Liver (tissue), 9 donors: ENCODE results near the gene CXXC5. TPM values are rescaled to one million over a fixed set of nuclear protein-coding genes. Genes with fewer than 3 reads are reported as not detected.
A peak's percentile ranks its signal among the peaks of the same experiment; 100 is the strongest.

Experiments
- DNase-seq: peaks from one replicate; pipeline ENCODE4 v3.0.0-alpha.2; 2017; ENCODE audit warnings: low spot score
- H3K27ac ChIP-seq, 2 donors: one replicate each; pipeline ENCODE4 v1.7.0; 2013; ENCODE audit warnings: inconsistent platforms in 2 of 2, low read length in 2 of 2, control low read depth in 1 of 2, low read depth in 1 of 2, mild to moderate bottlenecking in 1 of 2
- H3K27me3 ChIP-seq, 4 donors: one replicate each; pipeline versions ENCODE4 v1.6.1 to v1.7.0; 2013; ENCODE audit warnings: low read length in 3 of 4, inconsistent platforms in 1 of 4, mild to moderate bottlenecking in 1 of 4, moderate library complexity in 1 of 4; ENCODE audit not compliant: control insufficient read depth in 4 of 4, insufficient read depth in 4 of 4
- H3K36me3 ChIP-seq, 4 donors: one replicate each; pipeline versions ENCODE4 v1.6.1 to v1.7.0; 2013; ENCODE audit warnings: low read length in 3 of 4, mild to moderate bottlenecking in 3 of 4, low read depth in 1 of 4, moderate library complexity in 1 of 4; ENCODE audit not compliant: control insufficient read depth in 4 of 4, insufficient read depth in 3 of 4
- H3K4me1 ChIP-seq, 4 donors: one replicate each; pipeline versions ENCODE4 v1.6.1 to v1.7.0; 2013; ENCODE audit warnings: low read length in 3 of 4, mild to moderate bottlenecking in 3 of 4, moderate library complexity in 1 of 4; ENCODE audit not compliant: control insufficient read depth in 4 of 4, insufficient read depth in 4 of 4
- H3K4me3 ChIP-seq, 3 donors: one replicate each; pipeline versions ENCODE4 v1.6.1 to v1.7.0; 2013; ENCODE audit warnings: low read length in 3 of 3, control low read depth in 1 of 3, low read depth in 1 of 3, mild to moderate bottlenecking in 1 of 3
- H3K9ac ChIP-seq, 2 donors: one replicate each; pipeline ENCODE4 v1.7.0; 2013; ENCODE audit warnings: low read length in 2 of 2, mild to moderate bottlenecking in 2 of 2, moderate library complexity in 2 of 2, control low read depth in 1 of 2, low read depth in 1 of 2
- H3K9me3 ChIP-seq, 4 donors: one replicate each; pipeline versions ENCODE4 v1.6.1 to v1.7.0; 2013; ENCODE audit warnings: low read length in 3 of 4; ENCODE audit not compliant: control insufficient read depth in 4 of 4
- CTCF ChIP-seq: fragments of 150-350 bp; IDR thresholded peaks from 2 replicates; pipeline ENCODE4 v1.5.1; 2017; ENCODE audit warnings: improper control_type of control experiment, low read depth, low read length; ENCODE audit not compliant: missing input control
- EGR1 ChIP-seq, 2 donors: IDR thresholded peaks; 2 replicates each; pipeline ENCODE4 v1.6.1; 2016 to 2018; ENCODE audit warnings: antibody characterized with exemption in 2 of 2, low read depth in 2 of 2
- FOXA1 ChIP-seq: IDR thresholded peaks from 2 replicates; pipeline ENCODE4 v1.6.1; 2016; ENCODE audit warnings: antibody characterized with exemption
- GABPA ChIP-seq, 2 donors: IDR thresholded peaks in 1 of 2; conservative IDR thresholded peaks in 1 of 2; 2 replicates each; pipeline ENCODE4 v1.6.1; 2016; ENCODE audit warnings: antibody characterized with exemption in 2 of 2, mild to moderate bottlenecking in 1 of 2, moderate library complexity in 1 of 2
- HNF4G ChIP-seq: IDR thresholded peaks from 2 replicates; pipeline ENCODE4 v1.6.1; 2016; ENCODE audit warnings: antibody characterized with exemption
- JUND ChIP-seq, 2 donors: IDR thresholded peaks; 2 replicates each; pipeline ENCODE4 v1.6.1; 2016; ENCODE audit warnings: antibody characterized with exemption in 2 of 2
- MAX ChIP-seq: IDR thresholded peaks from 2 replicates; pipeline ENCODE4 v1.6.1; 2016; ENCODE audit warnings: antibody characterized with exemption
- NR2F2 ChIP-seq: IDR thresholded peaks from 2 replicates; pipeline ENCODE4 v1.6.1; 2016; ENCODE audit warnings: antibody characterized with exemption
- RAD21 ChIP-seq, 2 donors: IDR thresholded peaks; 2 replicates each; pipeline ENCODE4 v1.6.1; 2016; ENCODE audit warnings: antibody characterized with exemption in 2 of 2, mild to moderate bottlenecking in 2 of 2
- REST ChIP-seq: IDR thresholded peaks from 2 replicates; pipeline ENCODE4 v1.6.1; 2016; ENCODE audit warnings: antibody characterized with exemption, mild to moderate bottlenecking
- RXRA ChIP-seq, 2 donors: IDR thresholded peaks; 2 replicates each; pipeline ENCODE4 v1.6.1; 2017 to 2018; ENCODE audit warnings: antibody characterized with exemption in 2 of 2, mild to moderate bottlenecking in 1 of 2
- SP1 ChIP-seq: IDR thresholded peaks from 2 replicates; pipeline ENCODE4 v1.6.1; 2018; ENCODE audit warnings: antibody characterized with exemption, mild to moderate bottlenecking
- TAF1 ChIP-seq: conservative IDR thresholded peaks from 2 replicates; pipeline ENCODE4 v1.6.1; 2016; ENCODE audit warnings: antibody characterized with exemption, mild to moderate bottlenecking
- YY1 ChIP-seq: IDR thresholded peaks from 2 replicates; pipeline ENCODE4 v1.6.1; 2016; ENCODE audit warnings: antibody characterized with exemption, mild to moderate bottlenecking
- ZBTB33 ChIP-seq: IDR thresholded peaks from 2 replicates; pipeline ENCODE4 v1.6.1; 2016; ENCODE audit warnings: antibody characterized with exemption
- WGBS: extraction: QIAGEN DNeasy Blood & Tissue Kit; methylation state at CpG from one replicate; pipeline ENCODE4 v1.1.7; 2013; 5-methylcytosine and 5-hydroxymethylcytosine counted together
- polyA plus RNA-seq, 2 donors: library from polyadenylated mRNA; stranded (reverse) in 1 of 2; unstranded in 1 of 2; fragments of 200-250 nt in 1 of 2; fragments of >200 nt in 1 of 2; fragmentation: Nextera tagmentation in 1 of 2; extraction: Ambion mirVana in 1 of 2; gene quantifications; one replicate each; pipeline versions ENCODE4 v1.2.1 to v1.2.3, GENCODE V29; 2013 to 2015
- total RNA-seq, 2 donors: library from RNA; depleted of rRNA; stranded (reverse); fragments of >200 nt; gene quantifications; one replicate each; pipeline ENCODE4 v1.2.3, GENCODE V29; 2014
- donor health status: healthy.
- donor health status: healthy.
- donor health status: healthy.
- donor health status: healthy.
- donor health status: healthy.

Gene CXXC5
- total and polyA plus RNA-seq, 4 donors: 40.6 to 78.6 (median 64.5) TPM

- Histone ChIP-seq H3K27me3 (no peaks in the 10 kb centered on the region), H3K4me3 (no peak overlapping the region), H3K36me3 (no peaks in the 10 kb centered on the region), H3K4me1 (peaks cover 19 to 44% (median 33%) of the 10 kb centered on the region in 4 donors), H3K27ac (no peak overlapping the region), H3K9me3 (no peaks in the 10 kb centered on the region), H3K9ac (no peak overlapping the region)
- peak; percentile 34 for DNase-seq
- no peak for TF ChIP-seq YY1
- no peak for TF ChIP-seq FOXA1
- no peak for TF ChIP-seq NR2F2
- no peak for TF ChIP-seq ZBTB33
- no peak for TF ChIP-seq HNF4G
- no peak for TF ChIP-seq MAX
- TF ChIP-seq CTCF: no peak
- no peak for TF ChIP-seq GABPA (IDR thresholded peaks at IDR 0.05 in 1 of 2, conservative IDR thresholded peaks at IDR 0.05 in 1 of 2)
- TF ChIP-seq EGR1 (IDR thresholded peaks at IDR 0.05; ENCODE audit: low read depth in 2 of 2): no peak
- no peak for TF ChIP-seq JUND (IDR thresholded peaks at IDR 0.05)
- WGBS: 87% methylated on average over 2 of the region's 2 CpGs
Measured at GRCh38 chr5:139634028-139634325, 14.2 kb upstream of the CXXC5 start.

- no peak for DNase-seq
- Histone ChIP-seq H3K9me3 (no peaks in the 10 kb centered on the region), H3K27ac (no peak overlapping the region), H3K4me1 (peaks cover 23 to 50% (median 39%) of the 10 kb centered on the region in 4 donors), H3K27me3 (no peaks in the 10 kb centered on the region), H3K4me3 (no peak overlapping the region), H3K36me3 (no peaks in the 10 kb centered on the region), H3K9ac (no peak overlapping the region)
- 77% methylated on average over 3 of the region's 3 CpGs for WGBS
- TF ChIP-seq TAF1 (no peak), RXRA (IDR thresholded peaks at IDR 0.05) (no peak), YY1 (no peak), SP1 (no peak)
Measured at GRCh38 chr5:139634541-139634940, 13.6 kb upstream of the CXXC5 start.

GRCh38 chr5:139635191-139635590, 13.0 kb upstream of the CXXC5 start:
- no peaks in the 10 kb centered on the region for H3K36me3 ChIP-seq
- H3K9ac ChIP-seq: no peak overlapping the region
- H3K4me1 ChIP-seq: peaks cover 30 to 56% (median 45%) of the 10 kb centered on the region in 4 donors
- no peak overlapping the region for H3K4me3 ChIP-seq
- H3K27ac ChIP-seq: no peak overlapping the region
- H3K9me3 ChIP-seq: no peaks in the 10 kb centered on the region
- H3K27me3 ChIP-seq: no peaks in the 10 kb centered on the region
- peak; percentile 34 for DNase-seq
- no peak for TF ChIP-seq EGR1 (IDR thresholded peaks at IDR 0.05; ENCODE audit: low read depth in 2 of 2)
- TF ChIP-seq TAF1: no peak
- no peak for TF ChIP-seq GABPA (IDR thresholded peaks at IDR 0.05 in 1 of 2, conservative IDR thresholded peaks at IDR 0.05 in 1 of 2)
- no peak for TF ChIP-seq RAD21 (IDR thresholded peaks at IDR 0.05)
- TF ChIP-seq REST: no peak
- 61% methylated on average over 1 of the region's 1 CpG for WGBS
